Left lung (tissue), 10 donors: ENCODE measurements around the gene SSC4D. TPM values are rescaled to one million over a fixed set of nuclear protein-coding genes. Genes with fewer than 3 reads are reported as not detected.

Experiments used
- ATAC-seq: fragments of 200-7000 bp; cut with Tn5 transposase; one replicate; pipeline ENCODE4 v1.9.1; 2020; ENCODE audit warnings: moderate library complexity
- DNase-seq, 4 donors: peaks; one replicate each; pipeline ENCODE4 v3.0.0-alpha.2; 2013 to 2020
- H3K27ac ChIP-seq, 2 donors: fragments of 200-600 bp; sonication (generic) in 1 of 2; one replicate each; pipeline versions ENCODE4 v1.5.0 to v1.8.0; 2020 to 2021
- H3K27me3 ChIP-seq, 2 donors: fragments of 200-600 bp; sonication (generic) in 1 of 2; one replicate each; pipeline versions ENCODE4 v1.5.0 to v1.8.0; 2020 to 2021
- H3K36me3 ChIP-seq, 2 donors: fragments of 200-600 bp; sonication (generic) in 1 of 2; one replicate each; pipeline versions ENCODE4 v1.5.0 to v1.8.0; 2020 to 2021
- H3K4me1 ChIP-seq, 2 donors: fragments of 200-600 bp; one replicate each; pipeline ENCODE4 v1.8.0; 2021
- H3K4me3 ChIP-seq, 2 donors: fragments of 200-600 bp; sonication (generic) in 1 of 2; one replicate each; pipeline versions ENCODE4 v1.5.0 to v1.8.0; 2020 to 2021; ENCODE audit warnings: mild to moderate bottlenecking in 1 of 2
- H3K9me3 ChIP-seq, 2 donors: fragments of 200-600 bp; sonication (generic) in 1 of 2; one replicate each; pipeline versions ENCODE4 v1.5.0 to v1.8.0; 2020 to 2021
- CTCF ChIP-seq, 2 donors: fragments of 200-600 bp; sonication (generic) in 1 of 2; IDR thresholded peaks; one replicate each; pipeline versions ENCODE4 v1.5.0 to v1.8.0; 2021; ENCODE audit warnings: antibody characterized with exemption in 2 of 2
- intact Hi-C, 2 donors: fragments of 100-400 bp; cut with DNase I; formaldehyde crosslinking; loops; one replicate each; pipeline versions ENCODE4 v1.11.2 to v1.14.2; 2022
- polyA plus RNA-seq, 6 donors: library from polyadenylated mRNA; unstranded; fragments of 120-200 nt; gene quantifications; one replicate each; pipeline ENCODE4 v1.2.1, GENCODE V29; 2013; ENCODE audit not compliant: insufficient read length in 6 of 6
- total RNA-seq, 2 donors: library from RNA; stranded (reverse); fragmentation: NEBNext Ultra II Directional; extraction: Animal tissue kit (Norgen Biotek cat#: 25700); gene quantifications; one replicate each; pipeline ENCODE4 v1.2.1, GENCODE V29; 2021
- donor health status: DM: no; HTN: yes; CAD: no.
- donor health status: DM: no; HTN: no; CAD: no.

The SSC4D gene
- total and polyA plus RNA-seq, 8 donors = 0.76 to 2.1 (median 1.7) TPM

GRCh38 chr7:76359978-76360638 lies 49.4 kb downstream of the SSC4D start:
- intact Hi-C loops = no loop called here

GRCh38 chr7:76359111-76359977 lies 50.2 kb downstream of the SSC4D start:
- Histone ChIP-seq H3K36me3 (peaks cover 0 to 18% of the 10 kb centered on the region in 2 donors), H3K9me3 (no peaks in the 10 kb centered on the region), H3K4me3 (peak overlapping the region; percentile 78 to 100), H3K4me1 (peaks cover 11 to 58% of the 10 kb centered on the region in 2 donors), H3K27ac (peak overlapping the region; percentile 97 to 99), H3K27me3 (no peaks in the 10 kb centered on the region)
- ATAC-seq = peak; percentile 94
- intact Hi-C loops = no loop called here
- peak; percentile 98 to 99 (median 99) for DNase-seq
- peak; percentile 47 to 80 for TF ChIP-seq CTCF (IDR thresholded peaks at IDR 0.05)

More at GRCh38 chr7:76359978-76360638, 49.4 kb downstream of the SSC4D start:
- H3K27ac ChIP-seq = peak overlapping the region; percentile 97 to 99
- H3K27me3 ChIP-seq = no peaks in the 10 kb centered on the region
- peak overlapping the region in 1 of 2 donors; percentile 100 for H3K4me3 ChIP-seq
- ATAC-seq (no peak), DNase-seq (no peak)
- peaks cover 0 to 11% of the 10 kb centered on the region in 2 donors for H3K36me3 ChIP-seq
- H3K4me1 ChIP-seq = peaks cover 18 to 58% of the 10 kb centered on the region in 2 donors
- no peaks in the 10 kb centered on the region for H3K9me3 ChIP-seq
- no peak for TF ChIP-seq CTCF (IDR thresholded peaks at IDR 0.05)

DNA sequence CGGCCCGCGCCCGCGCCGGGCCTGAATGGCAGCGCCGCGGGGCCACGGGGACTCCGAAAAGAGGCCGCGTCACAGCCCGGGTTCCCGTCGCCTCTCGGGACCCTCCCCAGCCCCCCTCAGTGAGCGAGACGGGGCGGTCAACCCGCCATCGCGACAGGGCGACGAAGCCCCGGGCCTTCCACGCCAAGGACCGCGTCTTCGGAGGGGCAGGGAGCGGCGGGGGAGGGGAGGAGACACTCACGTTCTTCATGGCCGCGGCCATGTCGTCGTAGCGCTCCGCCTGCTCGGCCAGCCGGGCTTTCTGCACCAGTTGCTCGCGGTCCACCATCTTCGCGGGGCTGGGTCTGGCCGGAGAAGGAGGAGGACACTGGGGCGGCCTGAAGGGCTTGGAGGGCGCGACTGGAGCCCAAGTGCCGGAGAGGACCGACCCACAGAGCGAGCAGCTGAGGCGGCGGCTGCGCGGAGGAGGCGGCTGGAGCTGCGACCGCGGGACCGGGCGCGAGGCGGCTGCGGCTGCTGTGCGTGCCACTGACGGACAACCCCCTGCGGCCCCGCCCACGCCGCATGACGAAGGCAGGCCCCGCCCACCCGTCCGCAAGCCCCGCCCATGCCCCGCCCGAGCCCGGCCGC lies 50.9 kb downstream of the SSC4D start, which contains the start of gene YWHAG:
Gene YWHAG, minus strand, starts transcription at position 511 of the 630 bp plus-strand sequence. Its CDS starts 183 bp downstream, at position 328.
- TF ChIP-seq CTCF (IDR thresholded peaks at IDR 0.05) = no peak
- ATAC-seq = peak; percentile 90
- peak; percentile 92 to 97 (median 92) for DNase-seq
- H3K4me1 ChIP-seq = peaks cover 6 to 56% of the 10 kb centered on the region in 2 donors
- intact Hi-C loops = no loop called here
- H3K27ac ChIP-seq = peak within 1 kb of the TSS; percentile 97 to 99
- H3K36me3 ChIP-seq = peaks cover 0 to 20% of the 10 kb centered on the region in 2 donors
- H3K9me3 ChIP-seq = no peaks in the 10 kb centered on the region
- no peaks in the 10 kb centered on the region for H3K27me3 ChIP-seq
- peak within 1 kb of the TSS; percentile 78 to 100 for H3K4me3 ChIP-seq

- Histone ChIP-seq H3K4me1 (peaks cover 6 to 59% of the 10 kb centered on the region in 2 donors), H3K4me3 (peak overlapping the region; percentile 78 to 100), H3K27me3 (no peaks in the 10 kb centered on the region), H3K27ac (peak overlapping the region; percentile 97 to 99), H3K9me3 (no peaks in the 10 kb centered on the region), H3K36me3 (peaks cover 0 to 20% of the 10 kb centered on the region in 2 donors)
- ATAC-seq (peak; percentile 41), DNase-seq (peak; percentile 43 to 95 (median 78))
- intact Hi-C loops = no loop called here
- TF ChIP-seq CTCF (IDR thresholded peaks at IDR 0.05) = no peak
Measured at GRCh38 chr7:76358011-76358480, 51.5 kb downstream of the SSC4D start.
